GM12801 (cell line): ENCODE measurements around the gene SOAT2.

Source experiments
- TF ChIP-seq, protein P1 (sequence below): IDR thresholded peaks from one replicate; pipeline ENCODE4 v1.5.1; 2011; ENCODE audit warnings: control low read depth; ENCODE audit not compliant: insufficient read length; ENCODE audit errors: extremely low read depth

The SOAT2 gene

DNA sequence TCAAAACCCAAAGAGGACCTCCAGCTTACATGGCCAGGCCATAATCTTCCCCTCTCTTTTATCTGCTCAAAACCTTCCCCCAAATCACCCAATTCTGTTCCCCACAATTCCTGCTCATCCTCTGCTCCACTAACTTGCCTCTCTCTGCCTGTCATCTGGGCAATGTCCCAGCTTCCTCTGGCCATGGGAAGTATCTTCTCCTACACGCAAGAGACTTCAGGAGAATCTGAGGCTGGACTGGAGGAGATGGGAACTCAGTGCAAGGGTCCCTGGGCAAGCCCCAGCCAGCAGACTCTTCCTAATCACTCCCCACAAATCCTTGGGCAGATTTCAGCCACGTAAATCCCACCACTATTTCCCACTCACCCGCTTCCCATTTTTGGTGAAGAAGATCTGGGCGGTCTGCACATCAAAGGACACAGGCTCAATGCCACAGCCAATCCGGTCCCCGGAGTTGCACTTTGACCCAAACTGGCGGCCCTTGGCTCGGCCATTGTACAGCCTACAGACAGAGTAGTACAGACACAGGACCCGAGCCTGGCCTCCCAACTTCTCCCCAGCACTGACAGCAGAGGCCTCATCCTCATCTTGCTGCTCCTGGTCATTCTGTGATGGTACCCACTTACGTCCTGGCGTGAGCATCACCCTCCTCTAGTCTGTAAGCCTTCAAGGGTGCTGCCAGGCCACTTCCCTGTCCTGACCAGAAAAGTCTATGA lies 28.8 kb upstream of the SOAT2 start:
- TF ChIP-seq, protein P1, sequence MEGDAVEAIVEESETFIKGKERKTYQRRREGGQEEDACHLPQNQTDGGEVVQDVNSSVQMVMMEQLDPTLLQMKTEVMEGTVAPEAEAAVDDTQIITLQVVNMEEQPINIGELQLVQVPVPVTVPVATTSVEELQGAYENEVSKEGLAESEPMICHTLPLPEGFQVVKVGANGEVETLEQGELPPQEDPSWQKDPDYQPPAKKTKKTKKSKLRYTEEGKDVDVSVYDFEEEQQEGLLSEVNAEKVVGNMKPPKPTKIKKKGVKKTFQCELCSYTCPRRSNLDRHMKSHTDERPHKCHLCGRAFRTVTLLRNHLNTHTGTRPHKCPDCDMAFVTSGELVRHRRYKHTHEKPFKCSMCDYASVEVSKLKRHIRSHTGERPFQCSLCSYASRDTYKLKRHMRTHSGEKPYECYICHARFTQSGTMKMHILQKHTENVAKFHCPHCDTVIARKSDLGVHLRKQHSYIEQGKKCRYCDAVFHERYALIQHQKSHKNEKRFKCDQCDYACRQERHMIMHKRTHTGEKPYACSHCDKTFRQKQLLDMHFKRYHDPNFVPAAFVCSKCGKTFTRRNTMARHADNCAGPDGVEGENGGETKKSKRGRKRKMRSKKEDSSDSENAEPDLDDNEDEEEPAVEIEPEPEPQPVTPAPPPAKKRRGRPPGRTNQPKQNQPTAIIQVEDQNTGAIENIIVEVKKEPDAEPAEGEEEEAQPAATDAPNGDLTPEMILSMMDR = no peak

GRCh38 chr12:53074999-53075370 lies 28.3 kb upstream of the SOAT2 start:
- TF ChIP-seq, protein P1 = no peak

DNA sequence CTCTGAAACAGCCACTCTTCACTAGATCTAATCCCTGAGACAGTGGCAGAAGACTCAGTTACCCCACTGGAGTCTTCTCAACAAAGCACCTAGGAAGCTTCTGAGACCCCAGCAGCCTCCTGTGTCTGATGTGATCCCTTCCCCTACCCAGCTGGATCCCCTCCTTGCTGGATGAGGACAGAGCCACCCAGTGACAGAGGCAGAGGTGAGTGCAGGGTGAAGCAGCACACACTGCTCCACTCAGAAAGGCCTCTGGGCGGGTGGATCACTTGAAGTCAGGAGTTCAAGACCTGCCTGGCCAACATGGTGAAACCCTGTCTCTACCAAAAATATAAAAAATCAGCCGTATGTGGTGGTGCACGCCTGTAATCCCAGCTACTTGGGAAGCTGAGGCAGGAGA lies 26.8 kb upstream of the SOAT2 start:
- TF ChIP-seq, protein P1 = no peak

DNA sequence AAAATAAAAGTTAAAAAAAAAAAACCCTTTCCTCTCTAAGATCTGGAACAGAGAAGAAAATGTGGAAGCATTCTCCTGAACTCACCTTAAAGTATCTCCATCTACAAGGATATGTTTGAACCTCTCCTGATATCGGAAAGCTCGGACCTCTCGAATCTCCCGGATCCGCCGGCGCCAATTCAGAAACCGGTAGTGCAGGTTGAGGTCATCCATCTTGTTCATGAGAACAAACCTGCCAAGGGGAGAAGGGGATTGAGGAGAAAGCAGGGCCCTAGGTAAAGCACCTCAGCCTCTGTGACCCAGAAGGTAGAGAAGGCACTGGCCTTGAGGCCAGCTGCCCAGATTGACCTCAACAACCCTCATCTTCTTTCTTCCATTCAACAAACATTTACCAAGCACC lies 26.3 kb upstream of the SOAT2 start:
- TF ChIP-seq, protein P1 = no peak

GRCh38 chr12:53078425-53079225 lies 24.7 kb upstream of the SOAT2 start:
- TF ChIP-seq, protein P1 = no peak

DNA sequence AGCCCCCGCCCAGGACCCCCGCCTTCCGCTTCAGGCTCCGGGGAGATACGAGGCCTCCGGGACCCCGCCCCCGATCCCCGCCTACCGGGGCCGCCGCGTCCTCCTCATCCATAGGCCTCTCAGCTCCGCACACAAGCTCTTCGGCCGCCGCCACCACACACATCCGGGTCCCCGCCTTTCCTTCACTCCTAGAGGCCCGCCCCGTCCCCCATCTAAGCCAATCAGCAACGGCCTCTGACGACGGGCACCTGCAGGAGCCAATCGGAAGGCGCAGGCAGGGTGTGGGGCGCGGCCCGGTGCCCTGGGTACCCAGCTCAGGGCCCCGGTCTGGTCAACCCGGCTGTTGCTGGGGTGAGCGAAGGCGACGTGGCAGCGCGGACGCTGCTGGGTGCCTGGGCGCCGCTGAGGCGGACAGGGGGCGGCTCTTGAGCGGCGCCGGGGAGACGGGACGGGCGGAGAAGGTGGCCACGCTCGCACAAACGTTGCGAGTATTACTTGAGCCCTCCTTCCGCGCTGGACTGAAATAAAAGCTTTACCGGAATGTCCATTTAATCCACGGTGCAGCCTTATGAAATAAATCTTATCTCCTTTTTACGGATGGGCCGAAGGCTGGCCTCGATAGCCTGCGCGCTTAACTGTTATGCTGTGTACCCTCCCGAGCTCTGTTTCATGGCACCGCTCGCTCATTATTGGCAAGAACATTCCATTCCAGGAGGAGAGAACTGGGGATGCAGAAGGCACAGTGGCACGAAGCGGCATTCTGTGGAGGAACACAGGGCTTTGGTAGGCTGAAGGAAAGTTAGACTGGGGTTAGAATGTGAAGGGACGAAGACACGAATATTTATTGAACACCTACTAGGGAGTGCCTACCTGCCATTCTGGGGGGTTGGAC lies 23.8 kb upstream of the SOAT2 start, which contains the start of gene SPRYD3:
Gene SPRYD3 (minus strand): TSS at position 165 of the 892 bp plus-strand sequence. CDS start 57 bp downstream, at position 108.
- TF ChIP-seq, protein P1 = no peak
